Cardiac fibroblast (primary cell): ENCODE results near the gene STEAP4.
A peak's percentile ranks its signal among the peaks of the same experiment; 100 is the strongest.
"Not testable (repeated sequence)": the region's sequence is repeated elsewhere in the genome, so short reads cannot be mapped to it uniquely, and the experiment has no call there.

Source experiments
- DNase-seq, 2 donors: peaks; one replicate each; pipeline versions ENCODE4 v3.0.0 to v3.0.0-alpha.2; 2010; ENCODE audit warnings: low read depth in 2 of 2
- H3K4me3 ChIP-seq, 2 donors: replicated peaks in 1 of 2; 1 replicate in 1 of 2; 2 replicates in 1 of 2; pipeline ENCODE4 v1.5.1; 2011; ENCODE audit warnings: low read depth in 2 of 2, low read length in 2 of 2, mild to moderate bottlenecking in 2 of 2, moderate library complexity in 1 of 2
- CTCF ChIP-seq: IDR thresholded peaks from one replicate; pipeline ENCODE4 v1.5.1; 2011; ENCODE audit warnings: low read depth, mild to moderate bottlenecking, low read length, inconsistent platforms

Gene STEAP4

DNA sequence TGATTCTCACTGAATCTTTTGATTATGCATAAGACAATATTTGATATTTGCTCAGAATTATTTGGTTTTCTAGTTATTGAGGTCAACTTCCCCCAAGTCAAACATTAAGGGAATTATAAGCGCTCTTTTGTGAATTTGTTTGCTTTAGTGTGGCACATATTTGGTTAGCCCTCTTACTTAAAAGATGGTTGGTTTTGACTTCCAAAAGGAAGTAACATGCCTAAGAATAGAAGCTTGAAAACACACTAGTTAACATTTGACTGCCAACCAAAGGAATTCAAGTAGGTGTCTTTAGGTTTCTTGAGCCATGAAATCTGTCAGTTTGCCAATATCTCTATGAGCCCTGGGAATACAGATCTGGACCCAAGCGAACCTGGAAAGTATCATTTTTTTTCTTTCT, 24.9 kb downstream of the STEAP4 start:
- no peak for TF ChIP-seq CTCF
- no peak overlapping the region for H3K4me3 ChIP-seq
- no peak for DNase-seq

DNA sequence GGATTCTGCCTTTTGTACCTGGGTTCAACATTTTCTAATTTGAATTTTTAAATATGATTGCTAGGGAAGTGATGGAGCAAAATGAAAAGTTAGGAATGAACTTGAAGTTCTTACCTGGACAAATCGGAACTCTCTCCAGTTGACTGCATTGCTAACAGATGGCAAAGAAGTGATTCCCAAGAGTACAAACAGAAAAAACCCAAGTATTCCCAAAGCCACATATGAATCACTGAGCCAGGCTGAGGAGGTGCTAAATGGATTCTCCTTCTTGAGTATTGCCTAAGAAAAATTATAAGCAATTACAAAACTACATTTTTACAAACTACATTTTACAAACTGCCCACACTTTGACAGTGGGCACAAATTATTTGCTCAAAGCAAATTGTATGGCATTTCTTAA, 25.9 kb downstream of the STEAP4 start:
- TF ChIP-seq CTCF: no peak
- H3K4me3 ChIP-seq: no peak overlapping the region
- no peak for DNase-seq

GRCh38 chr7:88279323-88279722, 27.4 kb downstream of the STEAP4 start:
- TF ChIP-seq CTCF: no peak

DNA sequence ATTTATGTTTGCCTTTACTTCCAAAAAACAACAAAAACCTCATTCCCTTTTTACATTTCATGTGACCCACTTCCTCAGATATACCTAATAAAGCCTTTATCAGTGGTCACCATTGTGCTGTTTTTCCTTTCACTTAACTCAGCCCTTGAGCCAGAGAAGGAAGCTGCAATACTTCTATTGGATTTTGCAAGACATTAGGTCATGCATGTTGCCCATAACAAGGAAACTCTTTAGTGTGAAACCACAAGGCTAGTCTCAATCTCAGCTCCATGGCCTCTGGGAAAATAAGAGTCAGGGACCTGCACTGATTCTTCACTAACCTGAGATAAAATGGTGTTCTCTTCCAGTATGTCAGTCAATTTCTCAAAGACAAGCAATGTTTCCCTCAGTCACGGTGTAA, 27.8 kb downstream of the STEAP4 start:
- peak; percentile 30 to 54 for DNase-seq
- H3K4me3 ChIP-seq: no peak overlapping the region

More at GRCh38 chr7:88279323-88279722, 27.4 kb downstream of the STEAP4 start:
- no peak overlapping the region for H3K4me3 ChIP-seq
- no peak for DNase-seq

GRCh38 chr7:88276605-88277153, 30.0 kb downstream of the STEAP4 start:
- TF ChIP-seq CTCF: no peak
- H3K4me3 ChIP-seq: no peak overlapping the region
- DNase-seq: no peak

More for the DNA sequence above, 27.8 kb downstream of the STEAP4 start:
- TF ChIP-seq CTCF: no peak

GRCh38 chr7:88274856-88275255, 31.8 kb downstream of the STEAP4 start:
- H3K4me3 ChIP-seq, DNase-seq: not testable (repeated sequence)

GRCh38 chr7:88269586-88269985, 37.1 kb downstream of the STEAP4 start:
- no peak for TF ChIP-seq CTCF
- DNase-seq: no peak
- H3K4me3 ChIP-seq: no peak overlapping the region
